Right lobe of liver (tissue), 6 donors: ENCODE measurements around the gene TPO. TPM values are rescaled to one million over a fixed set of nuclear protein-coding genes. Genes with fewer than 3 reads are reported as not detected.

Source experiments
- ATAC-seq, 4 donors: fragments of 200-7000 bp; cut with Tn5 transposase; one replicate each; pipeline ENCODE4 v1.9.1; 2020; ENCODE audit warnings: mild to moderate bottlenecking in 4 of 4, moderate library complexity in 4 of 4
- DNase-seq, 3 donors: peaks; one replicate each; pipeline ENCODE4 v3.0.0-alpha.2; 2020
- H3K27ac ChIP-seq, 3 donors: fragments of 200-600 bp; one replicate each; pipeline ENCODE4 v1.8.0; 2022
- H3K27me3 ChIP-seq, 2 donors: fragments of 200-600 bp; one replicate each; pipeline ENCODE4 v1.8.0; 2022
- H3K36me3 ChIP-seq, 4 donors: fragments of 200-600 bp; sonication (generic) in 1 of 4; one replicate each; pipeline versions ENCODE4 v1.5.1 to v1.8.0; 2017 to 2022; ENCODE audit warnings: control low read depth in 1 of 4
- H3K4me1 ChIP-seq, 4 donors: fragments of 200-600 bp; sonication (generic) in 1 of 4; one replicate each; pipeline versions ENCODE4 v1.5.1 to v1.8.0; 2017 to 2022; ENCODE audit warnings: control low read depth in 1 of 4
- H3K4me3 ChIP-seq, 3 donors: fragments of 200-600 bp; one replicate each; pipeline ENCODE4 v1.8.0; 2022
- H3K9me3 ChIP-seq, 4 donors: fragments of 200-600 bp; sonication (generic) in 1 of 4; one replicate each; pipeline versions ENCODE4 v1.5.1 to v1.8.0; 2017 to 2022; ENCODE audit warnings: control low read depth in 1 of 4
- CTCF ChIP-seq, 4 donors: fragments of 200-600 bp in 3 of 4; fragments of 450-650 bp in 1 of 4; IDR thresholded peaks; one replicate each; pipeline versions ENCODE4 v1.5.1 to v1.8.0; 2016 to 2022; ENCODE audit warnings: antibody characterized with exemption in 4 of 4, mild to moderate bottlenecking in 2 of 4
- POLR2A ChIP-seq: fragments of 450-650 bp; IDR thresholded peaks from one replicate; pipeline ENCODE4 v1.6.1; 2017; ENCODE audit warnings: antibody characterized with exemption, mild to moderate bottlenecking
- WGBS: methylation state at CpG from one replicate; pipeline ENCODE4 v1.1.6; 2018; ENCODE audit warnings: low coverage, low lambda C conversion rate; ENCODE audit not compliant: insufficient coverage; ENCODE audit errors: missing lambda C conversion rate; 5-methylcytosine and 5-hydroxymethylcytosine counted together
- intact Hi-C, 2 donors: fragments of 100-400 bp; cut with DNase I; formaldehyde crosslinking; loops; one replicate each; pipeline versions ENCODE4 v1.11.2 to v1.14.1; 2022
- total RNA-seq, 6 experiments: library from RNA; depleted of rRNA in 2 of 6; stranded (reverse); fragments of >200 nt in 2 of 6; fragmentation: NEBNext Ultra II Directional in 3 of 6; extraction: Animal tissue kit (Norgen Biotek cat#: 25700) in 3 of 6; gene quantifications; one replicate each; pipeline versions ENCODE4 v1.1.0 to v1.2.4, GENCODE V29; 2016 to 2023
- donor health status: DM: no; HTN: yes; CAD: no.
- donor health status: DM: no; HTN: no; CAD: no.
- donor health status: DM: no; HTN: no; CAD: no.
- donor health status: DM: no; HTN: yes; CAD: no.
- donor health status: DM: no; HTN: yes; CAD: no.

TPO gene
- total RNA-seq, 6 experiments from 2014 or later, result not detected

DNA sequence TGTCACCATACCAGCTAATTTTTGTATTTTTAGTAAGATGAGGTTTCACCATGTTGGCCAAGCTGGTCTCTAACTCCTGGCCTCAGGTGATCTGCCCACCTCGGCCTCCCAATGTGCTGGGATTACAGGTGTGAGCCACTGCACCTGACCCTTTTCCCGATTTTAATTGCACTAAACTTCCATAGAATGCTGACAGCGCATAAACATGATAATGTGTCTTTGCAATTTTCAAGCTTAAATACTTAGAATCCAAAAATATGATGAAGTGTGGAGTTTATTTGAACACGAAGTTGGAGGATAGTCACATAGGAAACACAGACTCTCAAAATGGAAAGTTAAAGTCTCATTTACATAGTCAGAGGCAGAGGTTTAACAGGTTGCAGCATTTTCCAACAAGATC lies 138.6 kb downstream of the TPO start:
- H3K4me1 ChIP-seq, result peaks cover 0 to 13% (median 0%) of the 10 kb centered on the region in 4 donors
- H3K27me3 ChIP-seq, result no peaks in the 10 kb centered on the region
- ATAC-seq, result no peak
- no peaks in the 10 kb centered on the region for H3K36me3 ChIP-seq
- H3K4me3 ChIP-seq, result no peak overlapping the region
- TF ChIP-seq CTCF (IDR thresholded peaks at IDR 0.05) (no peak), POLR2A (no peak)
- intact Hi-C loops, result no loop called here
- no peaks in the 10 kb centered on the region for H3K9me3 ChIP-seq
- 77% methylated on average over 4 of the region's 4 CpGs for WGBS
- no peak for DNase-seq
- H3K27ac ChIP-seq, result no peak overlapping the region

GRCh38 chr2:1552611-1553010 lies 139.3 kb downstream of the TPO start:
- no peak overlapping the region for H3K4me3 ChIP-seq
- ATAC-seq (no peak), DNase-seq (no peak)
- no peaks in the 10 kb centered on the region for H3K27me3 ChIP-seq
- no peaks in the 10 kb centered on the region for H3K36me3 ChIP-seq
- H3K27ac ChIP-seq, result no peak overlapping the region
- intact Hi-C loops, result no loop called here
- no peaks in the 10 kb centered on the region for H3K9me3 ChIP-seq
- 68% methylated on average over 5 of the region's 7 CpGs for WGBS
- peaks cover 0 to 13% (median 0%) of the 10 kb centered on the region in 4 donors for H3K4me1 ChIP-seq
- TF ChIP-seq CTCF (IDR thresholded peaks at IDR 0.05) (no peak), POLR2A (no peak)

GRCh38 chr2:1553671-1554295 lies 140.5 kb downstream of the TPO start:
- DNase-seq, result no peak
- no peak for ATAC-seq

DNA sequence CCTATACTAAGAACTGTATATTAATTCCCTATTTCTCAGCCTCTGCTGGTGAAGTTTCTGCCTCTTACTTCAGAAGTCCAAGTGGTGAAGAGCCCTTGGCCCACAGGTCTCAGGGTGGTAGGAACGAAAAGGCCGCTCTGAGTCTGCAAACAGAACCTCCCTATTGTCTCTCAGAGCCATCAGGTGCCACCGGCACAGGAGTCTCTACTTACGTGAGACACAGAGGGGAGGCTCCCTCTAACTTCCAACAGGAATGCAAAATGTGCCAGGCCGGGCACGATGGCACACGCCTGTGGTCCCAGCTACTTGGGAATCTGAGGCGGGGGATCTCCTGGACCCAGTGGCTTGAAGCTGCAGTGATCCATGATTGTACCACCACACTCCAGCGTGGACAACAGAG lies 143.0 kb downstream of the TPO start:
- intact Hi-C loops, result no loop called here
- Histone ChIP-seq H3K27me3 (no peaks in the 10 kb centered on the region), H3K36me3 (no peaks in the 10 kb centered on the region)

More at GRCh38 chr2:1553671-1554295, 140.5 kb downstream of the TPO start:
- WGBS, result 48% methylated on average over 6 of the region's 9 CpGs
- Histone ChIP-seq H3K4me3 (no peak overlapping the region), H3K36me3 (no peaks in the 10 kb centered on the region), H3K27ac (no peak overlapping the region), H3K4me1 (peaks cover 0 to 13% (median 0%) of the 10 kb centered on the region in 4 donors), H3K27me3 (no peaks in the 10 kb centered on the region), H3K9me3 (no peaks in the 10 kb centered on the region)
- TF ChIP-seq CTCF (IDR thresholded peaks at IDR 0.05) (no peak), POLR2A (no peak)
- intact Hi-C loops, result no loop called here

More for the DNA sequence above, 143.0 kb downstream of the TPO start:
- no peak overlapping the region for H3K27ac ChIP-seq
- TF ChIP-seq POLR2A (no peak), CTCF (IDR thresholded peaks at IDR 0.05) (no peak)
- H3K4me3 ChIP-seq, result no peak overlapping the region
- no peaks in the 10 kb centered on the region for H3K9me3 ChIP-seq
- 100% methylated on average over 1 of the region's 9 CpGs for whole genome bisulfite sequencing
- ATAC-seq, result no peak
- no peaks in the 10 kb centered on the region for H3K4me1 ChIP-seq
- DNase-seq, result no peak
